K562 (cell line): ENCODE results near the gene C19orf47. TPM values are rescaled to one million over a fixed set of nuclear protein-coding genes. Genes with fewer than 3 reads are reported as not detected.

Experiments used
- ATAC-seq: fragments of 200-7000 bp; cut with Tn5 transposase; 3 replicates; pipeline ENCODE4 v1.9.1; 2020; ENCODE audit warnings: moderate library complexity
- BruUV-seq: library from RNA; stranded (reverse); fragments of 400-500 nt; replicated peaks from 2 replicates; lab custom pipeline; 2021; lab: Mats Ljungman, UMichigan
- CTCF ChIA-PET: fragments of 300-600 bp; formaldehyde crosslinking; extraction: SDS; loops from one replicate; lab custom pipeline; 2021; ENCODE audit warnings: low intra/inter-chr PET ratio; lab: Yijun Ruan, JAX
- POLR2A ChIA-PET: fragments of 300-600, 350-650 bp; sonication (Branson Sonifier 250); formaldehyde crosslinking; extraction: SDS; loops from one replicate; lab custom pipeline; 2021; ENCODE audit warnings: antibody characterized with exemption, inconsistent platforms; lab: Yijun Ruan, JAX
- DNase-seq, 4 experiments: peaks; one replicate each; pipeline versions ENCODE4 v3.0.0 to v3.0.0-alpha.2; 2011 to 2018; ENCODE audit warnings: low spot score in 3 of 4, mixed read lengths in 3 of 4; ENCODE audit errors: extremely low read depth in 1 of 4
- FAIRE-seq: peaks from 2 replicates; lab custom pipeline; 2011; peaks lifted over from hg19 to GRCh38; lab: Jason Lieb, UNC
- H2AFZ ChIP-seq: 2 replicates; pipeline ENCODE4 v1.6.0; 2011; ENCODE audit warnings: low read depth, low read length, control low read depth, inconsistent platforms
- H3K27ac ChIP-seq: fragments of 200-600 bp; 3 replicates; pipeline ENCODE4 v1.8.0; 2011; ENCODE audit warnings: low read depth, mild to moderate bottlenecking, control low read depth, inconsistent platforms, low read length, moderate library complexity, mixed read lengths; ENCODE audit errors: extremely low read depth
- H3K27me3 ChIP-seq, 2 experiments: fragments of 300-600 bp in 1 of 2; 2 replicates in 1 of 2; 3 replicates in 1 of 2; pipeline versions ENCODE4 v1.6.0 to v1.8.0; 2011; ENCODE audit warnings: inconsistent platforms in 2 of 2, low read length in 2 of 2, mild to moderate bottlenecking in 1 of 2, mixed read lengths in 1 of 2, moderate library complexity in 1 of 2; ENCODE audit not compliant: control insufficient read depth in 2 of 2, insufficient read depth in 2 of 2
- H3K36me3 ChIP-seq: fragments of 300-600 bp; 3 replicates; pipeline ENCODE4 v1.8.0; 2011; ENCODE audit warnings: mild to moderate bottlenecking, low read length, inconsistent platforms; ENCODE audit not compliant: control insufficient read depth, insufficient read depth
- H3K4me1 ChIP-seq, 2 experiments: fragments of 200-600 bp in 1 of 2; replicated peaks in 1 of 2; 2 replicates in 1 of 2; 3 replicates in 1 of 2; pipeline versions ENCODE4 v1.5.1 to v1.8.0; 2011; ENCODE audit warnings: inconsistent platforms in 2 of 2, low read length in 2 of 2, mild to moderate bottlenecking in 1 of 2, mixed read lengths in 1 of 2, moderate library complexity in 1 of 2; ENCODE audit not compliant: control insufficient read depth in 2 of 2, insufficient read depth in 2 of 2
- H3K4me2 ChIP-seq: 2 replicates; pipeline ENCODE4 v1.6.1; 2011; ENCODE audit warnings: low read length, control low read depth, inconsistent platforms, mixed read lengths; ENCODE audit not compliant: insufficient read depth
- H3K4me3 ChIP-seq: fragments of 200-600 bp; sonication (generic), shearing (Covaris generic); 2 replicates; pipeline ENCODE4 v1.5.1; 2016; ENCODE audit warnings: control low read depth, inconsistent platforms
- H3K79me2 ChIP-seq: fragments of 200-600 bp; 3 replicates; pipeline ENCODE4 v1.8.0; 2011; ENCODE audit warnings: low read length, inconsistent platforms; ENCODE audit not compliant: control insufficient read depth, insufficient read depth
- H3K9ac ChIP-seq, 2 experiments: 2 replicates each; pipeline versions ENCODE4 v1.6.0 to v1.6.1; 2011; ENCODE audit warnings: low read depth in 2 of 2, low read length in 2 of 2, control low read depth in 1 of 2, inconsistent platforms in 1 of 2, mild to moderate bottlenecking in 1 of 2, mixed read lengths in 1 of 2; ENCODE audit not compliant: insufficient read depth in 1 of 2
- H3K9me1 ChIP-seq: one replicate; pipeline ENCODE4 v1.6.0; 2011; ENCODE audit warnings: inconsistent platforms, mild to moderate bottlenecking, low read length, moderate library complexity; ENCODE audit not compliant: control insufficient read depth, insufficient read depth
- H3K9me3 ChIP-seq: replicated peaks from 2 replicates; pipeline ENCODE4 v1.5.1; 2011; ENCODE audit warnings: low read depth, low read length, inconsistent platforms; ENCODE audit not compliant: control insufficient read depth, insufficient read depth
- H4K20me1 ChIP-seq: replicated peaks from 2 replicates; pipeline ENCODE4 v1.6.1; 2011; ENCODE audit warnings: low read length, inconsistent platforms, mixed read lengths; ENCODE audit not compliant: control insufficient read depth, insufficient read depth
- ZBTB40 ChIP-seq, 2 experiments: fragments of 450-650 bp in 1 of 2; sonication (generic) in 1 of 2; formaldehyde crosslinking in 1 of 2; IDR thresholded peaks; 2 replicates each; pipeline versions ENCODE4 v1.7.1 to v1.9.0; 2016 to 2022; ENCODE audit warnings: inconsistent platforms in 1 of 2, mild to moderate bottlenecking in 1 of 2, missing genetic modification reagents in 1 of 2
- WGBS: fragments of 100-300 bp; shearing (Covaris generic); methylation state at CpG from one replicate; pipeline ENCODE4 v1.1.6; 2016; ENCODE audit warnings: low coverage, mixed read lengths; ENCODE audit not compliant: insufficient coverage; ENCODE audit errors: missing lambda C conversion rate; 5-methylcytosine and 5-hydroxymethylcytosine counted together
- in situ Hi-C: fragments of 300-500 bp; cut with MboI; formaldehyde crosslinking; loops from 4 replicates; pipeline ENCODE4 v1.15.0; 2018; ENCODE audit warnings: inconsistent platforms, mixed read lengths
- intact Hi-C: fragments of 100-400 bp; cut with micrococcal nuclease; formaldehyde crosslinking; loops from 2 replicates; pipeline ENCODE4 v1.14.2; 2022
- polyA plus RNA-seq, 8 experiments: library from polyadenylated mRNA; depleted of rRNA in 4 of 8; stranded (reverse) in 5 of 8; unstranded in 3 of 8; fragments of >200 nt; fragmentation: Nextera tagmentation in 2 of 8; fragmentation: Illumina TruSeq in 1 of 8; extraction: Ambion mirVana in 2 of 8; extraction: Trizol in 1 of 8; gene quantifications; 2 replicates each; pipeline versions ENCODE4 v1.2.1 to v1.2.3, GENCODE V29; 2011 to 2014; ENCODE audit warnings: inconsistent platforms in 1 of 8, missing spikeins in 1 of 8
- total RNA-seq, 7 experiments: library from RNA; depleted of rRNA in 6 of 7; stranded (reverse); fragments of >200 nt in 6 of 7; fragmentation: Illumina TruSeq in 2 of 7; extraction: Trizol in 2 of 7; gene quantifications; 2 replicates each; pipeline versions ENCODE4 v1.2.1 to v1.2.3, GENCODE V29; 2011 to 2021; ENCODE audit warnings: low replicate concordance in 1 of 7
- TF ChIP-seq, protein P1 (sequence below), 2 experiments: fragments of 450-650 bp in 1 of 2; sonication (generic) in 1 of 2; formaldehyde crosslinking; conservative IDR thresholded peaks; 2 replicates each; pipeline versions ENCODE4 v1.4.0 to v1.8.1; 2020 to 2022; ENCODE audit warnings: mild to moderate bottlenecking in 1 of 2, missing genetic modification reagents in 1 of 2

Gene C19orf47
- total and polyA plus RNA-seq, 9 of the 15 experiments (the other 6 are each of a cell fraction or from before 2014, with no cell fraction given) = 0.08 to 26.1 (median 14.7) TPM

DNA sequence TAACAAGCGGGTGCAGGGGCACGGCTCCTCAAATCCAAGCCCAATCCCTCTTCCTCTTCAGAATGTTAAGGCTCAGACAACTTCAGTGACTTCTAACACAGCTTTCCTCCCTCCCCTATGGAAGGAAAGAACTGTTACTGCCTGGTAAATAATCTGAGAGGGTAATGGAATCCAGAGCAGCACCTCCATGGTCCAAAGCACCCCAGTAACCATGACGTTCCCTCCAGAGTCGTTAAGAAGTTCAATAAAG, 64.0 kb downstream of the C19orf47 start:
- H2AFZ ChIP-seq = peak overlapping the region; percentile 67
- intact Hi-C loops (no loop called here), in situ Hi-C loops (no loop called here)
- DNase-seq (no peak), ATAC-seq (no peak), FAIRE-seq (no peak)
- H3K4me1 ChIP-seq = peaks cover 41% of the 10 kb centered on the region in 2 experiments
- H3K27ac ChIP-seq = peak overlapping the region; percentile 94
- peak overlapping the region; percentile 99 for H3K4me2 ChIP-seq
- no peaks in the 10 kb centered on the region for H3K27me3 ChIP-seq
- H3K9me1 ChIP-seq = no peaks in the 10 kb centered on the region
- H4K20me1 ChIP-seq = no peaks in the 10 kb centered on the region; the same call in 1 of the 2 replicates
- peak overlapping the region; percentile 83 for H3K4me3 ChIP-seq
- TSS peak; percentile 70 for BruUV-seq
- ChIA-PET CTCF (no interaction called here), POLR2A (interaction anchor here (0.6 to 2.7 kb wide), 4 partner anchors 10 to 337 kb away, joined by 3 to 14 read pairs (median 4); no protein-coding TSS in a partner anchor)
- H3K9me3 ChIP-seq = no peaks in the 10 kb centered on the region
- H3K79me2 ChIP-seq = peaks cover 59% of the 10 kb centered on the region
- peaks cover 40% of the 10 kb centered on the region for H3K36me3 ChIP-seq
- WGBS = 0% methylated on average over 4 of the region's 4 CpGs
- peak overlapping the region; percentile 91 to 94 for H3K9ac ChIP-seq
- TF ChIP-seq, protein P1, sequence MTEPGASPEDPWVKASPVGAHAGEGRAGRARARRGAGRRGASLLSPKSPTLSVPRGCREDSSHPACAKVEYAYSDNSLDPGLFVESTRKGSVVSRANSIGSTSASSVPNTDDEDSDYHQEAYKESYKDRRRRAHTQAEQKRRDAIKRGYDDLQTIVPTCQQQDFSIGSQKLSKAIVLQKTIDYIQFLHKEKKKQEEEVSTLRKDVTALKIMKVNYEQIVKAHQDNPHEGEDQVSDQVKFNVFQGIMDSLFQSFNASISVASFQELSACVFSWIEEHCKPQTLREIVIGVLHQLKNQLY (CRISPR knock-in tag; conservative IDR thresholded peaks at IDR 0.05) = no peak
- TF ChIP-seq ZBTB40 (IDR thresholded peaks at IDR 0.05) = 0 out of 2 replicates have a peak, but pooled peaks have one; percentile 58
- no peak for TF ChIP-seq ZBTB40 (CRISPR knock-in tag; IDR thresholded peaks at IDR 0.05)
